ENCODE results near the gene VASP. TPM values are rescaled to one million over a fixed set of nuclear protein-coding genes. Genes with fewer than 3 reads are reported as not detected.
A peak's percentile ranks its signal among the peaks of the same experiment; 100 is the strongest.

Gene VASP
- polyA plus RNA-seq, 10 donors, result 45.7 to 65.7 (median 55.6) TPM

GRCh38 chr19:45547965-45548609 is 40.8 kb downstream of the VASP start:
- DNase-seq, result no peak

- DNase-seq, result no peak
Measured at GRCh38 chr19:45553464-45553863, 46.2 kb downstream of the VASP start.

GRCh38 chr19:45554481-45554880 is 47.2 kb downstream of the VASP start:
- no peak for DNase-seq

GRCh38 chr19:45556835-45557234 is 49.6 kb downstream of the VASP start:
- no peak for DNase-seq

GRCh38 chr19:45558399-45558878 is 51.2 kb downstream of the VASP start:
- DNase-seq, result peak in 2 of 3 donors; percentile 16 to 32

- DNase-seq, result no peak
Measured at GRCh38 chr19:45560038-45560437, 52.8 kb downstream of the VASP start.

- DNase-seq, result no peak
Measured at GRCh38 chr19:45560686-45561085, 53.4 kb downstream of the VASP start.

- no peak for DNase-seq
Measured at GRCh38 chr19:45564131-45564780, 57.0 kb downstream of the VASP start.

GRCh38 chr19:45567609-45568008 is 60.3 kb downstream of the VASP start:
- no peak for DNase-seq

- DNase-seq, result no peak
Measured at GRCh38 chr19:45568732-45569131, 61.5 kb downstream of the VASP start.

GRCh38 chr19:45569619-45570421 is 62.5 kb downstream of the VASP start:
- peak in 1 of 3 donors; percentile 29 for DNase-seq

GRCh38 chr19:45571457-45572220 is 64.4 kb downstream of the VASP start:
- no peak for DNase-seq

- DNase-seq, result no peak
Measured at GRCh38 chr19:45574526-45574925, 67.2 kb downstream of the VASP start.

- no peak for DNase-seq
Measured at GRCh38 chr19:45575216-45575615, 67.9 kb downstream of the VASP start.

Other genes with a start within 250 kb of the VASP start
- 1,000 to 10,000 TPM; 1,344 to 3,569 (median 3,092) TPM for gene CKM, start 184.6 kb upstream of the VASP start, polyA plus RNA-seq (ENCODE audit: insufficient read length in 10 of 10)
- gene KLC3, start 166.7 kb upstream of the VASP start, polyA plus RNA-seq (ENCODE audit: insufficient read length in 10 of 10), result 1 to 10 TPM in 2 of 10 donors, under 1 TPM in 6, not detected in 2; 0.16 to 8.9 (median 0.24) TPM
- 10 to 100 TPM; 12.0 to 18.1 (median 15.9) TPM for gene ERCC2, start 136.9 kb upstream of the VASP start, polyA plus RNA-seq (ENCODE audit: insufficient read length in 10 of 10)
- 10 to 100 TPM in 2 of 10 donors, 1 to 10 TPM in 8; 2.5 to 12.8 (median 3.9) TPM for gene PPP1R13L, start 102.4 kb upstream of the VASP start, polyA plus RNA-seq (ENCODE audit: insufficient read length in 10 of 10)
- gene POLR1G, start 100.8 kb upstream of the VASP start, polyA plus RNA-seq (ENCODE audit: insufficient read length in 10 of 10), result 1 to 10 TPM; 3.0 to 6.2 (median 4.3) TPM
- gene ERCC1, start 83.6 kb upstream of the VASP start, polyA plus RNA-seq (ENCODE audit: insufficient read length in 10 of 10), result 100 to 1,000 TPM in 1 of 10 donors, 10 to 100 TPM in 9; 81.8 to 106 (median 91.7) TPM
- 100 to 1,000 TPM in 3 of 10 donors, 10 to 100 TPM in 7; 12.7 to 590 (median 84.2) TPM for gene FOSB, start 39.5 kb upstream of the VASP start, polyA plus RNA-seq (ENCODE audit: insufficient read length in 10 of 10)
- gene RTN2, start 10.4 kb upstream of the VASP start, polyA plus RNA-seq (ENCODE audit: insufficient read length in 10 of 10), result 100 to 1,000 TPM in 9 of 10 donors, 10 to 100 TPM in 1; 74.9 to 142 (median 129) TPM
- gene PPM1N, start 9.0 kb upstream of the VASP start, polyA plus RNA-seq (ENCODE audit: insufficient read length in 10 of 10), result 1 to 10 TPM in 3 of 10 donors, under 1 TPM in 7; 0.66 to 2.4 (median 0.77) TPM
- gene OPA3, start 77.3 kb downstream of the VASP start, polyA plus RNA-seq (ENCODE audit: insufficient read length in 10 of 10), result 1 to 10 TPM; 5.6 to 7.8 (median 6.3) TPM
- 1 to 10 TPM; 1.4 to 3.6 (median 2.6) TPM for gene GPR4, start 94.7 kb downstream of the VASP start, polyA plus RNA-seq (ENCODE audit: insufficient read length in 10 of 10)
- gene EML2, start 131.9 kb downstream of the VASP start, polyA plus RNA-seq (ENCODE audit: insufficient read length in 10 of 10), result 10 to 100 TPM in 5 of 10 donors, 1 to 10 TPM in 5; 8.2 to 18.0 (median 10.1) TPM
- 1 to 10 TPM in 2 of 10 donors, under 1 TPM in 6, not detected in 2; 0.14 to 4.1 (median 0.48) TPM for gene GIPR, start 160.7 kb downstream of the VASP start, polyA plus RNA-seq (ENCODE audit: insufficient read length in 10 of 10)
- gene SNRPD2, start 184.5 kb downstream of the VASP start, polyA plus RNA-seq (ENCODE audit: insufficient read length in 10 of 10), result 100 to 1,000 TPM; 206 to 339 (median 266) TPM
- 1 to 10 TPM; 2.1 to 4.5 (median 3.4) TPM for gene QPCTL, start 185.2 kb downstream of the VASP start, polyA plus RNA-seq (ENCODE audit: insufficient read length in 10 of 10)
- gene FBXO46, start 223.4 kb downstream of the VASP start, polyA plus RNA-seq (ENCODE audit: insufficient read length in 10 of 10), result 10 to 100 TPM in 6 of 10 donors, 1 to 10 TPM in 4; 8.3 to 15.3 (median 10.3) TPM
- under 1 TPM in 2 of 10 donors, not detected in 8; 0.09 to 0.14 TPM for gene MEIOSIN, start 226.0 kb downstream of the VASP start, polyA plus RNA-seq (ENCODE audit: insufficient read length in 10 of 10)

Data from muscle of back (tissue), 11 donors.